HG03045 (cell line): ENCODE measurements around the gene GNG8.
"Not testable (repeated sequence)": the region's sequence is repeated elsewhere in the genome, so short reads cannot be mapped to it uniquely, and the experiment has no call there.

Experiments used
- ATAC-seq: cut with Tn5 transposase; IDR thresholded peaks from one replicate; pipeline ENCODE4 v1.9.1; 2021; ENCODE audit warnings: mild to moderate bottlenecking, moderate library complexity; ENCODE audit not compliant: unreplicated experiment

GNG8 gene

DNA sequence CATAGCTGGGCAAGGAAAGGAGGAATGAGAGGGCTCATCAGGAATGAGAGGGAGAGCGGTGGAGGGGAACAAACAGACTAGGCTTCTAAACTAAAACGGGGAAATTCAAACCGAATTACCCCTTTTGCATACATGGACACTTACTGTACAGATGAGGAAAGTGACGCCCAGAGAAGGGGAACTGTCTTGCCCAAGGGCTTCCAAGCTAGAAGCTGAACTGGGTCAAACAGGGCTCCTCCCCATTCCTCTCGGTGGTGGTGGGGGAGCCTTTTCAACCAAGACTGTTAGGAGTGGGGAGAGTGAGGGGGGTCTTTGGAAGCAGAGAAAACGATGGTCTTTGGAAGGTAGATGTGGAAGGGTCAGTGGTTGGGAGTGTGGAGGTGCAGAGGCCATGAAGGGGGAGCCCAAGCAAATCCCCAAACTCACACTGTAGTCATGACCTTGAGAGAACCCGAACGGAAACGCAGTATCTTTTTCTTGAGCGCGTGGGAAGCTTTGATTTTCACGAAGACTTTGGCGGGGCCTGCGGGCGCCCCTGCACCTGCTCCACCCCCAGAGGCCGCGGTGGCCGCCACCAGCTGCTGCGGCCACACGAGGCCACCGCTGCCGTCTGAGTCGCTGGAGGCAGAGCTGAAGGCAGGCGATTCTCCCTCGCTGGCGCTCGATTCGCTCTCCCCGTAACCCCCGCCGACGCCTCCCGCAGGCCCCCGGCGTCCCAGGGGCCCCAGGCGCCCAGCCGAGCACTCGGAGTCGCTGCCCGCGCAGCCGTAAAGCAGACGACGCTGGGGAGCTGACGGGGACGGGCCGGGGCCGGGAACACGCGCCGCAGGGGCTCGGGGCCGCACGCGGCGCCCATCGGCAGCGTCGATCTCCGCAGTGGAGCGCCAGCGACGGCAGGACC is 12.3 kb upstream of the GNG8 start:
- no peak for ATAC-seq

- no peak for ATAC-seq
Measured at GRCh38 chr19:46646402-46646801, 10.4 kb upstream of the GNG8 start.

- ATAC-seq: no peak
Measured at GRCh38 chr19:46644720-46645119, 8.7 kb upstream of the GNG8 start.

DNA sequence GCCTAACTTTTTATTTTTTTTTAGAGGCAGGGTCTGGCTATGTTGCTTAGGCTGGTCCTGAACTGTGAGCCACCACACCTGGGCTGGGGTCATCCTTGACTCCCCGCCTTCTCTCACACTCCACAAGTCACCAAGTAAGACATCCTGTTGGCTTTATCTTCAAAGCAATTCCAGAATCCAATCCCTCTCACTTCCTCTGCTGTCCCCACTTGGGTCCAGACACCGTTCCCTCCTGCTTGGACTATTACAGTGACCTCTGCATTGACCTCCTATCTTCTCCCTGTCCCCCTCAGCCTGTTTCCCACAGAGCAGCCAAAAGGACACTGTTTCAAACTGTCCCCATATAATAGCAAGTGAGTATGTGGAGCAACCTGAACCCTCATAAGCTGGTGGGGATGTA is 4.7 kb upstream of the GNG8 start:
- no peak for ATAC-seq

DNA sequence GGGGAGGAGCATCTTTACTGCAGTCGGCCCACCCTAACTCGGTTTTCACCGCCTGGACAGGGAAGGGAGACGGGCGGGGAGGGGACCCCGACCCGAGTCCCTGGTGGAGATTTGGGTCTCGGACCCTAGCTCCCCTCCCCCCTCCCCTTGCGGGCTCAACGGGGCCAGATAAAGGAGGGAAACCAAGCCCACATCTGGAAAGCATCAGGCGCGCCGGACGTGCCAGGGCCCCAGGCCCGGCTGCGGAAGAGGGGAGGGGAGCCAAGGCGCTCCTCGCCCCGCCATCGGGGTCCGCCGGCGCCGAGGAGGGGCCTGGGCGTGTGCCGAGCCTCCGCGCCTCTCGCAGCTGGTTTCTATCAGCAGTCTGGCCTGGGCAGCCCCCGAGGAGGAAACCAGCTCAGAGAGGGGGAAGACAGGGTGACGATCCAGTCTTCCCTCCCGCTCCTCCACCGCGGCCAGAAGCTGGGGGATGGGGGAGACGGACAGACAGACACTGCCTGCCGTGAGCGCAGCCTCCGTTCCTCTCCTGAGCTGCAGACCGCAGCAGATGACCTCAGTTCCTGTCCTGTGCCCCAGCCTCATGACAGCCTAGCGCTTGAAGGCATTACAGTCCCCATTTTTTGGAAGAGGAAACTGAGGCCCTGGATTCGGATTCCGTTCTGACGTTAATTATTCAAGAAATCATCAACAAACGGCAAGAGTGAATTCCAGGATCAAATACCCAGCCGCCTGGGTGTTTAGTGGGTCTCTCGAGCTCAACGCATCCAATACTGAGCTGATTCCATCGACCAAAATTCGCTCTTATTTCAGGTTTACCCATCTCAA is 3.6 kb upstream of the GNG8 start:
- ATAC-seq: no peak

- no peak for ATAC-seq
Measured at GRCh38 chr19:46637224-46637623, 1.2 kb upstream of the GNG8 start.

DNA sequence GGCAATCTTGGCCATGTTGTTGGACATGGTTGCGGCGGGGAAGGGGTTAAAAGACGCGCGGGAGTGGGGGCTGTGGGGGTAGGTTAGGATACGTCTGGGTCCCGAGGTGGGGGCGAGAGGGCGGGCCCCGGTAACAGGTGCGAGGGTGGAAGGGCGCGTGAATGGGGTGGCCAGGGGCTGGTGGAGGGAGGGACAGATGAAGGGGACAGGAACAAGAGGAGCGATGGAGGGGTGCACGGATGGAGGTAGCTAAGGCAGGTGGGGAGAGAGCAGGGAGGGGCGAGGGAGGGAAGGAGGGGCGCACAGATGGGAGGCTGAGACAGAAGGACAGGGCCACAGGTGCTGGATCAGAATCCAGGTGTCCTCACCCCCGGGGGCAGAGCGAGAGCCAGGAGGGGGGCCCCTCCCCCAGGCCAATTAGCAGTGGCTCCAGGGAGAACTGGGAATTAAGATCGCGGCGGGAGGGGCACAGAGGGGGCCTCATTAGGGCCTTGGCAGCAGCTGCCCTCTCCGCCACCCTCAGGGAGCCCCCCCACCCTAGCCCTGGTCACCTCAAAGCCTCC is 1.3 kb downstream of the GNG8 start:
- no peak for ATAC-seq

GRCh38 chr19:46634045-46634655 is 1.9 kb downstream of the GNG8 start:
- ATAC-seq: no peak

DNA sequence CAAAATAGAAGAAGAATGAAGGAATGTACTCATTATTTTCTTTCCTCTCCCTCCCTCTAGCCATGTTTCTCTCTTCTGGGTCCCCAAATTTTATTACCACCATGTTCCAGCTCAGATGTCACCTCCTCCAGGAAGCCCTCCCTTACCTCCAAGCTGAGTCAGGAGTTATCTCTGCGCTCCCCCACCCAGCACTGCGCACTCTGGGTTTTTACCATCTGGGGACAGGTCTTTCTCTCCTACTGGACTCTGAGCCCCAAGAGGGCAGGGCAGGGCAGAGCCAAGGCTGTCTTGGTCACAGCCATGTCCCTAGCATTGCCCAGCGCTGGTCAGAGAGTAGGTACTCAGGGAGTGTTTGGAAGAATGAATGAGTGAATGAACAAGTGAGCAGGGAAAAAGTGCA is 2.9 kb downstream of the GNG8 start:
- ATAC-seq: no peak

DNA sequence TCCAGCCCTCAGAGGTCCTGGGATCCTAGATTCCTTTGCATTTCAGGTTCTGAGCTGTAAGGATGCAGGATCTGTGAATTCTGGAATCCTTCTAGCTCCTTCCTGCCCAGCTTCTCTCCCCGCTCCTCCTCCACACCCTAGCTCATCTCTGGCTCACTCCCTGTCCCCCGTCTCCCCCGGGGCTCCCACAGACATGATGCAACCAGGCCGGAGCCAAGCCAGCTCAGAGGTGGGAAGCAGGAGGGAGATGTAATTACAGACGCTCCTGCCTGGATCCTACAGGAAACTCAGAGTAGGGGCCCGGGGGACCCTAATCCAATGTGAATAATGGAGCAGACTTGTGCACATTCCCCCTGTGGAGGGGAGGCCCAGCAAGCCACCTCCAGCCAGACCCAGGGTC is 4.5 kb downstream of the GNG8 start:
- ATAC-seq: no peak

DNA sequence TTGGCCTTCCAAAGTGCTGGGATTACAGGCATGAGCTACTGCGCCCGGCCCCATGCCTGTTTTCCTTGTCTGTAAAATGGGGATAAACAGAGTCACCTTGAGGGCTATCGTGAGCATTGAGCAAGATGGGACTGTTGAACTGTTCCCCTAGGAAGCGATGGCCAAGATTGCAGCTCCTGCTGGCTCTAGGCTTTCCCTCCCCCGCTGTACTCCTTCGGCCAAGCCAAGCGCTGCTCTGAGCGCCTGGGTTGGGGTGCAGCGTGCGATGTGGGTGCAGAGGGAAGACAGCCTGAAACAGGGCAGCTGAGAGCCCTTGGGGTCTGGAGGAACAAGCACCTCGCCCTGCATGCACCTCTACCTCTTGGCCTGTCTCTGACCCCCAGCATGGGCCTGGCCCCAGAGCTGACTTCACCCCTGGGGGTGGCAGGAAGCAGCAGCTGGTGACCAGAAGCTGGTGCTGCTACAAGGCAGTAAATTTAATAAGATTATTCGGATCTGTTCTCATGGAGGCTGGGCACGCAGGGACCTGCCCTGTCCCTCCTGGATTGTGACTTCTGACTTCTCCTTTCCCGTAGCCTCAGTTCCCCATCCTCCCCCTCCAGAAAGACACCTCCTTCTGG is 5.3 kb downstream of the GNG8 start:
- ATAC-seq: no peak

DNA sequence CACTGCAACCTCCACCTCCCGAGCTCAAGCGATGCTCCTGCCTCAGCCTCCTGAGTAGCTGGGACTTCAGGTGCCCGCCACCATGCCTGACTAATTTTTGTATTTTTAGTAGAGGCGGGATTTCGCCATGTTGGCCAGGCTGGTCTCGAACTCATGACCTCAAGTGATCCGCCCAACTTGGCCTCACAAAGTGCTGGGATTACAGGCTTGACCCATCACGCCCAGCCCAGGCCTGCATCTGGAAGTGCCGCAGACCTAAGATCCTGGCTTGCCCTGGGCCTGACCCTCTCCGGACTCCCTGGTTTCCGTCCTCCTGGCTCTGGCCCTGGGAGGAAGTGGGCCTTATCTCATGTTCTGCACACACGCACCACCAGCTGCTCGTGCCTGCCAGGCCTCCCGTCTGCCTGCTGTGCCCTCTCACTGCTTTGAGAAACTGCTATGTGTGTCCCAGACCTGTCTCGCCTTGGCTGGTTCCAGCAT is 6.4 kb downstream of the GNG8 start:
- no peak for ATAC-seq

DNA sequence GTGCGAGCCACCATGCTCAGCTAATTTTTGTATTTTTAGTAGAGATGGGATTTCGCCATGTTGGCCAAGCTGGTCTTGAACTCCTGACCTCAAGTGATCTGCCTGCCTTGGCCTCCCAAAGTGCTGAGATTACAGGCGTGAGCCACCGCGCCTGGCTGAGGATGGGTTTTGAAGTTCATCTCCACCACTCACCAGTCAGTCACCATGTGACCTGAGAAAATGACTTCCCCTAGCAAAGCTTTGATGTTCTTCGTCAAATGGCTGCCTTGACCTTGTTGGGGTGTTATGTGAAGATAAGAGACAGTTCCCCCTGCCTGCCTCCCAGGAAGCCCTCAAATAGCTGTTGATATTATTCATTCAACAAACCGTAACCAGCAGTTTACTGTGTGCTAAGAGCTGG is 7.0 kb downstream of the GNG8 start:
- ATAC-seq: not testable (repeated sequence)

- ATAC-seq: no peak
Measured at GRCh38 chr19:46626446-46626845, 9.6 kb downstream of the GNG8 start.

- no peak for ATAC-seq
Measured at GRCh38 chr19:46625731-46626130, 10.3 kb downstream of the GNG8 start.

GRCh38 chr19:46624958-46625661 is 10.9 kb downstream of the GNG8 start, which contains the start of gene PTGIR:
PTGIR (minus strand) TSS chr19:46625089; CDS start chr19:46624225, 864 bp downstream.
- no peak for ATAC-seq

DNA sequence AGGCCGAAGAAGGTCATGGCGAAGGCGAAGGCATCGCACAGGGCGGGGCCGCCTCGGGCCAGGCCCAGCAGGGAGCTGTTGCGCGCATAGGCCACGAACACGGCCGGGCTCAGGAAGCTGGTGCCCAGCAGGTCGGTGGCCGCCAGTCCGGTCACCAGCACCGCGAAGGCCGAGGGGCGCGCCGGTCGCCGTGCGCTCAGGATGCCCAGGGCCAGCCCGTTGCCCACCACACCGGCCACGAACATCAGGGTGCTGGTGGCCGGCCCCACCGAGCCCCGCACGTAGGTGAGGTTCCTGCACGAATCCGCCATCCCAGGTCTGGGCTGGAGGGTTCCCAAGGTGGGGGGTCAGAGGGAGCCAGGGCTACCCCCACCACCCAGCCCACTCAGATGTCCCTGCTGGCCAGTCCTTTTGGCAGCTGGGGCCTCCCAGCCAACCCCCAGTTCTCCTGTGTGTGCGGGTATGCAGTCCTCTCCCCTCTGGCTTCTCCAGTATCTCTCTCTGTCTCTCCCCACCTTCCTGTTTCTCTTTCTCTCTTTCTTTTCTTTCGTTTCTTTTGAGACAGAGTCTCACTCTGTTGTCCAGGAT is 12.0 kb downstream of the GNG8 start:
- no peak for ATAC-seq

DNA sequence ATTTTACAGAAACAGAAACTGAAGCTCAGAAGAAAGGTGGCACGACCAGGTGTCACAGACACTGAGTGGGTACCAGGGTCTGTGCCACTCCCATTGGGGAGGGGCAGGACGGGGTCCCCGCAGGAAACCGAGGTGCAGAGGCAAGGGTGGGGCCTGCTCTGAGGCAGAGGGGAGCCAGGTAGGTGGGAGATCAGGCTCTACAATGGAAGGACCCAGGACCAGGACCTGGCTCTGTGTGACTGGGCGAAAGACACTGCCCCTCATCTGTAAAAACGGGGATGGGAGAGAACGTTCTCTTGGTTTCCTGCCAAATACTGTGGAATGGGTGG is 13.9 kb downstream of the GNG8 start:
- ATAC-seq: no peak

- ATAC-seq: no peak
Measured at GRCh38 chr19:46621191-46622117, 14.5 kb downstream of the GNG8 start.
